H1 (cell line): Measurements from ENCODE around the gene ARHGAP6.

Source experiments
- CTCF ChIP-seq, 3 experiments: IDR thresholded peaks; 1 replicate in 2 of 3; 2 replicates in 1 of 3; pipeline versions ENCODE4 v1.5.1 to v1.6.1; 2011; ENCODE audit warnings: low read length in 3 of 3, mild to moderate bottlenecking in 3 of 3, inconsistent platforms in 2 of 3, low read depth in 1 of 3, moderate library complexity in 1 of 3; ENCODE audit not compliant: insufficient read depth in 1 of 3; ENCODE audit errors: control extremely low read depth in 1 of 3
- GTF2F1 ChIP-seq: IDR thresholded peaks from 2 replicates; pipeline ENCODE4 v1.6.1; 2012; ENCODE audit warnings: low read depth, low read length, improper control_type of control experiment, borderline replicate concordance
- JUN ChIP-seq: IDR thresholded peaks from 2 replicates; pipeline ENCODE4 v1.6.1; 2011; ENCODE audit warnings: low read depth, mild to moderate bottlenecking, improper control_type of control experiment, low read length
- JUND ChIP-seq: IDR thresholded peaks from 2 replicates; pipeline ENCODE4 v1.6.1; 2011; ENCODE audit warnings: mild to moderate bottlenecking, improper control_type of control experiment, low read length
- KDM1A ChIP-seq: fragments of 200-600, 300-600 bp; sonication (generic); IDR thresholded peaks from 2 replicates; pipeline ENCODE4 v1.7.1; 2016; ENCODE audit warnings: mild to moderate bottlenecking, low read length, borderline replicate concordance
- POLR2A ChIP-seq, 2 experiments: IDR thresholded peaks; 1 replicate in 1 of 2; 2 replicates in 1 of 2; pipeline ENCODE4 v1.6.1; 2011; ENCODE audit warnings: low read depth in 2 of 2, low read length in 2 of 2, mild to moderate bottlenecking in 2 of 2; ENCODE audit errors: control extremely low read depth in 1 of 2
- POU5F1 ChIP-seq: IDR thresholded peaks from 2 replicates; pipeline ENCODE4 v1.6.1; 2011; ENCODE audit warnings: low read depth, mild to moderate bottlenecking, low read length, moderate library complexity
- RXRA ChIP-seq: IDR thresholded peaks from 2 replicates; pipeline ENCODE4 v1.6.1; 2011; ENCODE audit warnings: low read depth, mild to moderate bottlenecking, low read length, moderate library complexity; ENCODE audit not compliant: insufficient read depth
- SP1 ChIP-seq: IDR thresholded peaks from 2 replicates; pipeline ENCODE4 v1.6.1; 2011; ENCODE audit warnings: low read depth, low read length
- TAF1 ChIP-seq: IDR thresholded peaks from 2 replicates; pipeline ENCODE4 v1.6.1; 2011; ENCODE audit warnings: mild to moderate bottlenecking, low read depth, low read length
- ZNF274 ChIP-seq: IDR thresholded peaks from 2 replicates; pipeline ENCODE4 v1.7.0; 2012; ENCODE audit warnings: low read length, borderline replicate concordance; ENCODE audit errors: extremely low read depth

DNA sequence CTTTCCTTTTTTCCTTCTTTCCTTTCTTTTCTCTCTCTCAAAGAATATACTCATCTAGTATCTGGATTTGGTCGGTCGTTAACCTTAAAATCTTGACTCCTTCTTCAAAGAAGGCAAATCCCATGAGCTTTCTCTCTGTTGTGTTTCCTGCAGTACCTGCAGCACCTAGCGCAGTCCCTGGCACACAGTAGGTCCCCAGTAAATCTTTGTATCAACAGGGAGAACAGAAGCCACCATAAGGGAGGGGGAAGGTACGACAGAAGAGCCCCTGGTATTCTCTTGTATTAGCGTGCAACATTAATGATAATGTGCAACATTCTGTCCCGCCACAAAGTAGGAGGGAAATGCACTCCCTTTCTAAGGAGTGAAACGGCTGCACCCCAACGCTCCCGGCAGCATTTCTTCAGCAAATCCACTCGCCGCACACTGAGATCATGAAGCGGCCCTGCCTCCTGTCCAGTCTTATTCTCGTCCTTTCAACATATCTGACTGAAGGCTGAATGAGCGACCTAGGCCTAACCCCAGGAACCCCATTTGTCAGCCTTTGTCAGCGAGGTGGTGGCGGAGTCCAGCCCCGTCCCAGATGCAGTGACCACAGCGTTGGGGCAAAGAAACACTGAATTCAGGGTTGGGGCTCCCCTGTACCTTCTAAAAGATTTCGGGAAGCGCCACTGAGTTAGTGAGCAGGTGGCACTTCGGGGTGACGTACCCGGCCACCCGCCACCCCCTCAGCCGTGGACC lies 238.8 kb downstream of the ARHGAP6 start:
- TF ChIP-seq RXRA, result no peak
- TF ChIP-seq ZNF274, result no peak
- no peak for TF ChIP-seq KDM1A
- no peak for TF ChIP-seq POLR2A (IDR thresholded peaks at IDR 0.05; ENCODE audit: control extremely low read depth in 1 of 2, low read depth in 2 of 2, low read length in 2 of 2)
- TF ChIP-seq SP1, result no peak
- no peak for TF ChIP-seq JUND
- no peak for TF ChIP-seq JUN
- TF ChIP-seq POU5F1, result no peak
- TF ChIP-seq GTF2F1, result no peak
- TF ChIP-seq CTCF (IDR thresholded peaks at IDR 0.05; ENCODE audit: control extremely low read depth in 1 of 3, insufficient read depth in 1 of 3, low read depth in 1 of 3, low read length in 3 of 3), result no peak
- no peak for TF ChIP-seq TAF1
